GM20000 (cell line): ENCODE data around the gene TBC1D1.

Source experiments
- DNase-seq: peaks from one replicate; pipeline ENCODE4 v3.0.0; 2012; ENCODE audit warnings: low spot score
- TF ChIP-seq, protein P1 (sequence below): IDR thresholded peaks from 2 replicates; pipeline ENCODE4 v1.5.1; 2012; ENCODE audit warnings: mild to moderate bottlenecking, control low read depth; ENCODE audit errors: extremely low read depth, missing control alignments

Gene TBC1D1

DNA sequence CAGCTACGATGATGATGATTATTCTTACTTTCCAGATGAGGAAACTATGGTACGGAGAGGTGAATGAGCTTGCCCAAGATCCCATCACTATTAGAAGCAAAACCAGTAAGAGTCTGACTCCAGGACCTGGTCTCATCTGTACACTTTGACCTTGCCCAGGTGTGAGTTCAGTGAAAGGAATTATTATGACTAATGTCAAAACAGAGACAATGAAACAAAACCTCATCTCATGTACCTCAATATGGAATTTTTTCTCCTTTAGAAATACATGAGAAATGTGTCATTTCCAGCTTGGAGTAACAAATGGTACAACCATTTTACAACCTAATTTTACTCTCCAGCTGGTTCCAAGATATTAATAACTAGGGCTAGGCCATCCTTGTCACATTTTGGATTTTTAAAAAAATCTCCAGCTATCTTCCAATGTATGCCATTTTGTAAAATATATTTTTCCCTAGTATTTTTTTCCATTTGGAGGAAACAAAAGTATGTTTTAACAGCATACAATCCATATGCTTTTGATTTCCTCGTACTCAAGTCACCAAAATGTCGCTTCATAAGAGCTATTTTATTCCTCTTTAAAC, 283.1 kb downstream of the TBC1D1 start:
- DNase-seq = no peak
- TF ChIP-seq, protein P1, sequence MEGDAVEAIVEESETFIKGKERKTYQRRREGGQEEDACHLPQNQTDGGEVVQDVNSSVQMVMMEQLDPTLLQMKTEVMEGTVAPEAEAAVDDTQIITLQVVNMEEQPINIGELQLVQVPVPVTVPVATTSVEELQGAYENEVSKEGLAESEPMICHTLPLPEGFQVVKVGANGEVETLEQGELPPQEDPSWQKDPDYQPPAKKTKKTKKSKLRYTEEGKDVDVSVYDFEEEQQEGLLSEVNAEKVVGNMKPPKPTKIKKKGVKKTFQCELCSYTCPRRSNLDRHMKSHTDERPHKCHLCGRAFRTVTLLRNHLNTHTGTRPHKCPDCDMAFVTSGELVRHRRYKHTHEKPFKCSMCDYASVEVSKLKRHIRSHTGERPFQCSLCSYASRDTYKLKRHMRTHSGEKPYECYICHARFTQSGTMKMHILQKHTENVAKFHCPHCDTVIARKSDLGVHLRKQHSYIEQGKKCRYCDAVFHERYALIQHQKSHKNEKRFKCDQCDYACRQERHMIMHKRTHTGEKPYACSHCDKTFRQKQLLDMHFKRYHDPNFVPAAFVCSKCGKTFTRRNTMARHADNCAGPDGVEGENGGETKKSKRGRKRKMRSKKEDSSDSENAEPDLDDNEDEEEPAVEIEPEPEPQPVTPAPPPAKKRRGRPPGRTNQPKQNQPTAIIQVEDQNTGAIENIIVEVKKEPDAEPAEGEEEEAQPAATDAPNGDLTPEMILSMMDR = no peak

DNA sequence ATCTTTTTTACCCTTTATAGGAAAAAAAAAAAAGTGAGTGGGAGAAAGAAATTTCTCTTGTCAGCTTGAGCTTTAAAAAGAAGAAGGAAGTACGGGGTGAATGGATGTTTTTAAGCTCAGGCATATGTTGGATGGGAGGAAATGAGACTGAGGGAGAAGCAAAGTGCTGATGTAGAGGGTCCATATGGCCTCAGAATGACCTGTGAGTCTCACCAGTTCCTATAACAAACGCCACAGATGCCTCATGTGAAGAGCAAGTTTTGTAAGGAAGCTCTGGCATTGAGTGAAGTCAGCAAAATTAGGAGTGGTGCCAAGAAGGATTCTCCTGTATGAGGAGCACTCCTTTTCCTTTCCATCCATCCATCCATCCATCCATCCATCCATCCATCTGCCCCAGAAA, 283.9 kb downstream of the TBC1D1 start:
- DNase-seq = no peak
- TF ChIP-seq, protein P1 = no peak

DNA sequence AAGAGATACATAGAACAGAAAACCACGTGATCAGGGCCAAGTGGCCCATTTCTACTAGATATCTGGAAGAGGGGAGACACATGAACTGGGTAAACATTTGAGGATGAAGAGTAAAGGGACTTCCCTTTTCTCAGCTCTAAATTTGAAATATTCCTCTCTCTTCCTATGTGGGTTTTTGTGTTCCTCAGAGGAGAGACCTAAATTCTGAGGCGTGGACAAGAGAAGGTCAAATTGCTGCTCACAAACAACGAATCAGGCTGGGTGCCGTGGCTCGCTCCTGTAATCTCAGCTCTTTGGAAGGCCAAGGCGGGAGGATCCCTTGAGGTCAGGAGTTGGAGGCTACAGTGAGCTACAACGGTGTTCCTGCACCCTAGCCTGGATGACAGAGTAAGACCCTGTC, 285.3 kb downstream of the TBC1D1 start:
- TF ChIP-seq, protein P1 = no peak
- no peak for DNase-seq

DNA sequence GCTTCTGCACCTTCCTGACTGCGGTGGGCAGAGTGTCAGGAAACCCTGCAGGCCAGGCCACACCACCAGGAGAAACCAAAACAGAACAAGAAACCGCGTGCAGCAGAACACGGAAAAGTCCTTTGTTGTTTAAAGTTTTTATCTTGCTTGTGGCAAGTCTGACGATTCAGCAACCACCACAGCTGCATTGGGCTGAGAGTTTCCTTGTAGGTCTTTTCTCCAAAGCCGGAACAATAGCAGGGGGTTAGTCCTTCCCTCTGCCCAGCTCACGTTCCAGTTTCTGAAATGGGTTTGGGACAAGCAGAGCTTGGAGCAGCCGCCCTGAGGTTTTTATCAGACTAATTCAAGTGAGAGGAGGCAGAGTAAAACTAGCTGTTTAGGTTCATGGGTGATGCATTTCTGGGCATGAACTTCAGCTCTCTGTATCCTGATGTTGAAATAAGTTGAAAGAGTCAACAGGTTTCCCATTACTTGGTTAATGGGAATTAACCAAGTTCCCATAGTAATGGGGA, 286.2 kb downstream of the TBC1D1 start:
- DNase-seq = peak; percentile 37
- TF ChIP-seq, protein P1 = no peak

DNA sequence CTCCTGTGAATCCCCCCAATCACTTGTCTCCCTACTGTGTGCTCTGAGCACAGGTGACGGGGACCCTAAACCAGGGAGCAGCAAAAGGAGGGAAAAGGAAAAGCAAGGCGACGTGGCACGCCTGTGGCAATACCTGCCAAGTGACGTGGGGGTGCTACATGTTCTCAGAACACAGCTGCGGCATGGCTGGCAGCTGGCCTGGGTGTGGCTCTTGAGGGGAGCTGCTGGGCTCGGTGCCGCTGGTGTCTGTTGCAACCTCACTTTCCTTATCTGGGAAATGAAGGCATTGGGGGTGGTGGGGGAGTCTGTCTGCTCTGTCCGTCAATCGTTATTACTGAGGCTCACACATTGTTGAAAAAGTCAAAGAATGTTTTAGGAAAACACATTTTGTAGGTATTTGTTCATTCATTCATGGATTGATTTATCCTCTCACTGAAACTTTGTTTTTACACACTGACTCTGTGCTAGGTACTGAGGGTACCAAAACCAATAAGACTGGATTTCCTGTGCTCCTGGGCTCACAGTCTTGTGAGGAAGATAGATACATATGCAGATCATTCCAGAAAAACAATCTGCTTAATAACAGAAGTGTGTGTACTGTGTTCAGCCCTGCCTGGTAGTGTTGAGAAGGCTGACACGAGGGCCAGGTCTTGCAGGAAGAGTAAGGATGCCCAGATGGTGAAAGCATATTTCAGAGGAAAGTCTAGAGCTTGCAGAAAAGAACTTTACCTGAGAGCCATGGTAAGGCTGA, 286.9 kb downstream of the TBC1D1 start:
- TF ChIP-seq, protein P1 = no peak
- DNase-seq = peak; percentile 39

DNA sequence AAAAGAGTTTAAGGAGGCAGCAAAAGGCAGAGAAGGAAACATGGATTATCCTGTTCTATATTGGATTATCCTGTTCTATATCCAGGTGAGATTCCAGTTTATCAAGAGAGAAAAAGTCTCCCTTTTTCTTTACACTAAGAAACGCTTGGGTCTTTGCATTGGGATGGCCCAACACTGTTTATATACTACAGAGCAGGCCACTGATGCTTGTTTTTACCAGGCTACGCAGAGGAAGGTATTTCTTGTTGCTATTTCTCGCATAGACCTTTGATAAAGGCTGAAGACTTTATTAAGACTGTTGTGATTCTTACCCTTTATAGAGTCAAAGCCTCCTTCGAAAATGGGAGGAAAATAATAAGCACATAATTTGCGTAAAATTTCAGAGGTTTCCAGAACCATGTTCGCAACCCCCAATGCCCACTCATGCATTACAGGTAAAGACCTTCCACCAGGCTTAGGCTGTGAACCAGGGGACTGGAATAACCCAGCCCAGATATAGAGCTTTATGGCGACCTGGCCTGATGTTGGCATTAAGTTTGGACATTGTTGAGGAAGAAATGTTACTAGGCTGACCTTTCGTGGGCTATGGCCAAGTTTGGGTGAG, 287.6 kb downstream of the TBC1D1 start:
- peak; percentile 45 for DNase-seq
- TF ChIP-seq, protein P1 = no peak
